ENCODE results near the gene DPYD. TPM values are rescaled to one million over a fixed set of nuclear protein-coding genes. Genes with fewer than 3 reads are reported as not detected.

DPYD gene
- total and polyA plus RNA-seq, 9 of the 15 experiments (the other 6 are each of a cell fraction or from before 2014, with no cell fraction given) = 0.03 to 0.25 (median 0.08) TPM; not detected in 2

DNA sequence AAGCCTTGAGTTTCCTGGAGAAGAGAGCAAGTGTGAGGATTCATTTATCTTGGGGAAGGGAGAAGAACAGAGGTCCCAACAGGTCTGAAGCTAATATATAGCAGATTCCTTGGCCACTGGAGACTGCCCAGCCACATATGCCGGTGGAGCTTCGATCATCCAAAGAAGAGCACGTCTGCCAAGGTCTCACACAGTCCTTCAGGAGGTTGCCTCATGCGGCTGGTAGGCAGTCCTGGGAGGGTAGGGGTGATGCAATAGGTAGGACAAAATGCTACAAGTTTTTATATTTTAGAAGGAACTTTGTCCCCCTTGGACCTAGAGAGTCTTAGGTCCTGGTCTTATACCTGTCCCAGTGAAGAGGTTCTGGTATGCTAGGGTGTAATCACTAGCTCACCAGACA is 582.5 kb downstream of the DPYD start:
- FAIRE-seq (no peak), DNase-seq (ENCODE audit: extremely low read depth in 1 of 4, low spot score in 3 of 4) (no peak), ATAC-seq (no peak)
- Histone ChIP-seq H3K36me3 (ENCODE audit: control insufficient read depth, insufficient read depth, low read length) (no peaks in the 10 kb centered on the region), H3K27ac (ENCODE audit: extremely low read depth, low read depth, low read length) (no peak overlapping the region), H2AFZ (ENCODE audit: low read depth, low read length) (no peak overlapping the region), H4K20me1 (replicated peaks; ENCODE audit: control insufficient read depth, insufficient read depth, low read length) (no peaks in the 10 kb centered on the region), H3K79me2 (ENCODE audit: control insufficient read depth, insufficient read depth, low read length) (no peaks in the 10 kb centered on the region), H3K9ac (ENCODE audit: insufficient read depth in 1 of 2, low read depth in 2 of 2, low read length in 2 of 2) (no peak overlapping the region), H3K9me3 (replicated peaks; ENCODE audit: control insufficient read depth, insufficient read depth, low read depth, low read length) (no peaks in the 10 kb centered on the region), H3K27me3 (ENCODE audit: control insufficient read depth in 2 of 2, insufficient read depth in 2 of 2, low read length in 2 of 2) (no peaks in the 10 kb centered on the region), H3K4me2 (ENCODE audit: insufficient read depth, low read length) (no peak overlapping the region), H3K4me1 (replicated peaks in 1 of 2; ENCODE audit: control insufficient read depth in 2 of 2, insufficient read depth in 2 of 2, low read length in 2 of 2) (no peaks in the 10 kb centered on the region), H3K4me3 (no peak overlapping the region), H3K9me1 (ENCODE audit: control insufficient read depth, insufficient read depth, low read length) (no peaks in the 10 kb centered on the region)
- 2% methylated on average over 4 of the region's 4 CpGs for WGBS (ENCODE audit: insufficient coverage, low coverage, missing lambda C conversion rate)
- in situ Hi-C loops (cut with MboI) = no loop called here
- no TSS peak for BruUV-seq (replicated peaks)
- intact Hi-C loops (cut with micrococcal nuclease) = no loop called here
- ChIA-PET CTCF (ENCODE audit: low intra/inter-chr PET ratio) (no interaction called here), POLR2A (no interaction called here)
- TF ChIP-seq RBFOX2 (IDR thresholded peaks at IDR 0.05; ENCODE audit: low read depth, low read length) = no peak
- TF ChIP-seq POLR2AphosphoS5 (IDR thresholded peaks at IDR 0.05; ENCODE audit: control insufficient read depth, insufficient read depth, low read depth, low read length) = no peak
- TF ChIP-seq ESRRA (IDR thresholded peaks at IDR 0.05; ENCODE audit: borderline replicate concordance, low read depth) = no peak
- no peak for TF ChIP-seq COPS2 (conservative IDR thresholded peaks at IDR 0.05)
- no peak for TF ChIP-seq FOXK1 (CRISPR knock-in tag; IDR thresholded peaks at IDR 0.05; ENCODE audit: borderline replicate concordance)
- TF ChIP-seq CCAR2 (IDR thresholded peaks at IDR 0.05; ENCODE audit: low read depth, low read length) = no peak
